IMR-90 (cell line): ENCODE measurements around the gene NMB. TPM values are rescaled to one million over a fixed set of nuclear protein-coding genes. Genes with fewer than 3 reads are reported as not detected.

Experiments
- ATAC-seq: fragments of 200-7000 bp; cut with Tn5 transposase; 2 replicates; pipeline ENCODE4 v1.9.1; 2020; ENCODE audit warnings: low read depth, mild to moderate bottlenecking, moderate library complexity
- BruUV-seq: library from RNA; stranded (reverse); fragments of 400-500 nt; replicated peaks from 2 replicates; lab custom pipeline; 2021; lab: Mats Ljungman, UMichigan
- CTCF ChIA-PET: fragments of 300-600 bp; formaldehyde crosslinking; extraction: SDS; loops from one replicate; lab custom pipeline; 2021; ENCODE audit warnings: antibody characterized with exemption; lab: Yijun Ruan, JAX
- POLR2A ChIA-PET: fragments of 300-600 bp; sonication (Branson Sonifier 250); formaldehyde crosslinking; loops from one replicate; lab custom pipeline; 2022; ENCODE audit warnings: antibody characterized with exemption; ENCODE audit not compliant: unreplicated experiment; lab: Charles Lee
- DNase-seq: peaks from one replicate; pipeline ENCODE4 v3.0.0; 2013
- H2AFZ ChIP-seq: replicated peaks from 2 replicates; pipeline ENCODE3; 2013; ENCODE audit warnings: low read length, mild to moderate bottlenecking; ENCODE audit not compliant: poor library complexity
- H2AK5ac ChIP-seq: 2 replicates; pipeline ENCODE4 v1.6.1; 2013; ENCODE audit warnings: low read depth, low read length, inconsistent platforms
- H2AK9ac ChIP-seq: replicated peaks from 2 replicates; pipeline ENCODE3; 2013; ENCODE audit warnings: mild to moderate bottlenecking, low read depth, low read length, moderate library complexity; ENCODE audit not compliant: poor library complexity
- H2BK120ac ChIP-seq: 2 replicates; pipeline ENCODE4 v1.6.1; 2013; ENCODE audit warnings: low read depth, low read length, inconsistent platforms
- H2BK15ac ChIP-seq: 3 replicates; pipeline ENCODE4 v1.6.1; 2013; ENCODE audit warnings: low read depth, low read length, inconsistent platforms
- H2BK20ac ChIP-seq: 2 replicates; pipeline ENCODE4 v1.6.1; 2013; ENCODE audit warnings: low read depth, mild to moderate bottlenecking, inconsistent platforms, low read length, moderate library complexity
- H2BK5ac ChIP-seq: 2 replicates; pipeline ENCODE4 v1.6.1; 2013; ENCODE audit warnings: mild to moderate bottlenecking, low read depth, low read length, inconsistent platforms; ENCODE audit not compliant: poor library complexity, severe bottlenecking
- H3K14ac ChIP-seq: replicated peaks from 2 replicates; pipeline ENCODE4 v1.6.1; 2013; ENCODE audit warnings: low read depth, low read length, inconsistent platforms
- H3K18ac ChIP-seq: 2 replicates; pipeline ENCODE4 v1.6.1; 2013; ENCODE audit warnings: low read depth, low read length, control low read depth
- H3K23ac ChIP-seq: 2 replicates; pipeline ENCODE4 v1.6.1; 2013; ENCODE audit warnings: low read depth, low read length, inconsistent platforms
- H3K27ac ChIP-seq: 2 replicates; pipeline ENCODE4 v1.5.1; 2013; ENCODE audit warnings: mild to moderate bottlenecking, control low read depth, low read length; ENCODE audit not compliant: insufficient read depth
- H3K27me3 ChIP-seq: 2 replicates; pipeline ENCODE4 v1.6.1; 2013; ENCODE audit warnings: low read length; ENCODE audit not compliant: control insufficient read depth, insufficient read depth
- H3K36me3 ChIP-seq: 2 replicates; pipeline ENCODE4 v1.6.1; 2013; ENCODE audit warnings: low read length, mixed read lengths; ENCODE audit not compliant: control insufficient read depth, insufficient read depth
- H3K4ac ChIP-seq: 2 replicates; pipeline ENCODE4 v1.6.1; 2013; ENCODE audit warnings: low read depth, low read length, inconsistent platforms
- H3K4me1 ChIP-seq: 2 replicates; pipeline ENCODE4 v1.6.1; 2013; ENCODE audit warnings: low read length, mixed read lengths; ENCODE audit not compliant: control insufficient read depth, insufficient read depth
- H3K4me2 ChIP-seq: 2 replicates; pipeline ENCODE4 v1.6.1; 2013; ENCODE audit warnings: low read depth, mild to moderate bottlenecking, control low read depth, low read length, moderate library complexity
- H3K4me3 ChIP-seq: 2 replicates; pipeline ENCODE4 v1.5.1; 2013; ENCODE audit warnings: low read depth, mild to moderate bottlenecking, control low read depth, low read length, moderate library complexity; ENCODE audit not compliant: insufficient read depth
- H3K56ac ChIP-seq: 2 replicates; pipeline ENCODE4 v1.6.1; 2013; ENCODE audit warnings: low read length, inconsistent platforms; ENCODE audit not compliant: insufficient read depth; ENCODE audit errors: extremely low read depth
- H3K79me1 ChIP-seq, 2 experiments: 2 replicates each; pipeline ENCODE4 v1.6.1; 2013; ENCODE audit warnings: low read length in 2 of 2, inconsistent platforms in 1 of 2, low read depth in 1 of 2
- H3K9ac ChIP-seq: 2 replicates; pipeline ENCODE4 v1.6.1; 2013; ENCODE audit warnings: low read depth, low read length, control low read depth
- H3K9me1 ChIP-seq: 2 replicates; pipeline ENCODE4 v1.6.1; 2013; ENCODE audit warnings: low read length, inconsistent platforms; ENCODE audit not compliant: insufficient read depth
- H3K9me3 ChIP-seq: 2 replicates; pipeline ENCODE4 v1.6.1; 2013; ENCODE audit warnings: low read length; ENCODE audit not compliant: control insufficient read depth, insufficient read depth
- H4K20me1 ChIP-seq: 2 replicates; pipeline ENCODE4 v1.6.1; 2013; ENCODE audit warnings: low read length, inconsistent platforms; ENCODE audit not compliant: insufficient read depth
- H4K5ac ChIP-seq: 2 replicates; pipeline ENCODE4 v1.6.1; 2013; ENCODE audit warnings: mild to moderate bottlenecking, low read depth, low read length, control low read depth
- H4K8ac ChIP-seq, 2 experiments: 2 replicates each; pipeline ENCODE4 v1.6.1; 2013; ENCODE audit warnings: low read depth in 2 of 2, low read length in 2 of 2, control low read depth in 1 of 2, inconsistent platforms in 1 of 2
- H4K91ac ChIP-seq: 2 replicates; pipeline ENCODE4 v1.6.1; 2013; ENCODE audit warnings: low read depth, low read length, inconsistent platforms; ENCODE audit not compliant: insufficient read depth
- BHLHE40 ChIP-seq: fragments of 150-350 bp; IDR thresholded peaks from 2 replicates; pipeline ENCODE4 v1.6.1; 2016; ENCODE audit warnings: mild to moderate bottlenecking, low read depth, low read length
- CEBPB ChIP-seq: IDR thresholded peaks from 2 replicates; pipeline ENCODE4 v1.6.1; 2012; ENCODE audit warnings: low read depth, low read length, improper control_type of control experiment
- CHD1 ChIP-seq: IDR thresholded peaks from 2 replicates; pipeline ENCODE4 v1.6.1; 2012; ENCODE audit warnings: low read depth, low read length, improper control_type of control experiment
- FOS ChIP-seq: fragments of 150-350 bp; IDR thresholded peaks from 2 replicates; pipeline ENCODE4 v1.6.1; 2016; ENCODE audit warnings: low read depth, low read length
- MAZ ChIP-seq: IDR thresholded peaks from 2 replicates; pipeline ENCODE4 v1.6.1; 2012; ENCODE audit warnings: low read depth, mild to moderate bottlenecking, low read length, improper control_type of control experiment, moderate library complexity, borderline replicate concordance
- POLR2A ChIP-seq: IDR thresholded peaks from 2 replicates; pipeline ENCODE4 v1.6.1; 2012; ENCODE audit warnings: mild to moderate bottlenecking, low read depth, low read length
- RAD21 ChIP-seq: IDR thresholded peaks from 2 replicates; pipeline ENCODE4 v1.6.1; 2012; ENCODE audit warnings: low read length, improper control_type of control experiment
- RCOR1 ChIP-seq: IDR thresholded peaks from 2 replicates; pipeline ENCODE4 v1.6.1; 2012; ENCODE audit warnings: mild to moderate bottlenecking, low read length, improper control_type of control experiment; ENCODE audit not compliant: insufficient replicate concordance
- RFX5 ChIP-seq: IDR thresholded peaks from 2 replicates; pipeline ENCODE4 v1.8.0; 2012; ENCODE audit warnings: low read depth, mild to moderate bottlenecking, low read length, moderate library complexity
- SMC3 ChIP-seq: fragments of 150-350 bp; IDR thresholded peaks from 2 replicates; pipeline ENCODE4 v1.6.1; 2016; ENCODE audit warnings: low read depth, mild to moderate bottlenecking, antibody characterized with exemption, low read length, moderate library complexity
- WGBS, 2 experiments: methylation state at CpG; one replicate each; pipeline versions ENCODE4 v1.1.5 to v1.1.7; 2013; ENCODE audit warnings: missing lambda C conversion rate in 2 of 2; ENCODE audit not compliant: insufficient read length in 1 of 2; ENCODE audit errors: extremely low coverage in 2 of 2; 5-methylcytosine and 5-hydroxymethylcytosine counted together
- dilution Hi-C: fragments of 300-500 bp; cut with HindIII; formaldehyde crosslinking; loops from one replicate; pipeline ENCODE4 v1.14.3; 2018; ENCODE audit warnings: low sequenced_read_pairs; ENCODE audit not compliant: unreplicated experiment
- in situ Hi-C: fragments of 300-500 bp; cut with MboI; formaldehyde crosslinking; loops from 3 replicates; pipeline ENCODE4 v1.14.3; 2019; ENCODE audit warnings: low sequenced_read_pairs, inconsistent platforms, mixed read lengths
- intact Hi-C: fragments of 100-400 bp; cut with micrococcal nuclease; formaldehyde crosslinking; loops from 2 replicates; pipeline ENCODE4 v1.10.0; 2022
- polyA plus RNA-seq, 3 experiments: library from polyadenylated mRNA; depleted of rRNA; stranded (reverse); fragments of >200 nt; gene quantifications; 2 replicates each; pipeline ENCODE4 v1.2.3, GENCODE V29; 2012; ENCODE audit warnings: low replicate concordance in 1 of 3
- total RNA-seq: library from RNA; depleted of rRNA; stranded (reverse); fragments of >200 nt; gene quantifications from 2 replicates; pipeline ENCODE4 v1.2.3, GENCODE V29; 2012
- TF ChIP-seq, protein P1 (sequence below): fragments of 150-350 bp; IDR thresholded peaks from 2 replicates; pipeline ENCODE4 v1.6.1; 2016; ENCODE audit warnings: low read depth, mild to moderate bottlenecking, low read length, moderate library complexity, borderline replicate concordance

NMB gene
- total and polyA plus RNA-seq, 2 of the 4 experiments (the other 2 are of a cell fraction) = 1.3 to 3.8 TPM

DNA sequence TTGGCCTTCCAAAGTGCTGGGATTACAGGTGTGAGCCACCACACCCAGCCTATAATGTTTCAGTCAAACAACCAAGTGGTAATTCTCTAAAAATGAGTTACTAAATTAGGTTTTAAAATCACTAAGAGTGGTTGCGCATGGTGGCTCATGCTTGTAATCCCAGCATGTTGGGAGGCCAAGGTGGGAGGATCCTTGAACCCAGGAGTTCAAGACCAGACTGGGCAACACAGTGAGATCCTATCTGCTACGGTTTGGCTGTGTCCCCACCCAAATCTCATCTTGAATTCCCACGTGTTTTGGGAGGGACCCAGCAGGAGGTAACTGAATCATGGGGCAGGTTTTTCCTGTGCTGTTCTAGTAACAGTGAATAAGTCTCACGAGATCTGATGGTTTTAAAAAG is 31.9 kb upstream of the NMB start:
- Histone ChIP-seq H3K23ac (no peak overlapping the region), H4K5ac (no peak overlapping the region), H3K4me1 (no peaks in the 10 kb centered on the region; the same call in 1 of the 2 replicates), H2BK15ac (no peak overlapping the region), H2BK120ac (no peak overlapping the region), H3K4me2 (no peak overlapping the region), H2AK9ac (peak overlapping the region; percentile 13), H3K4ac (no peak overlapping the region), H4K91ac (no peak overlapping the region), H3K79me1 (peaks cover 13 to 57% of the 10 kb centered on the region in 2 experiments), H4K20me1 (peaks cover 13% of the 10 kb centered on the region; the same call in 1 of the 2 replicates), H2BK20ac (no peak overlapping the region), H3K56ac (no peak overlapping the region), H4K8ac (no peak overlapping the region), H3K9ac (no peak overlapping the region), H3K18ac (no peak overlapping the region), H3K27me3 (no peaks in the 10 kb centered on the region), H3K36me3 (peaks cover 14% of the 10 kb centered on the region), H3K9me3 (no peaks in the 10 kb centered on the region), H3K9me1 (0 out of 2 replicates have a peak, but pooled peaks cover 3% of the 10 kb centered on the region), H3K14ac (no peak overlapping the region), H3K4me3 (no peak overlapping the region), H2AK5ac (no peak overlapping the region), H2AFZ (no peak overlapping the region), H3K27ac (no peak overlapping the region), H2BK5ac (no peak overlapping the region)
- no TSS peak for BruUV-seq
- no peak for TF ChIP-seq CEBPB
- TF ChIP-seq BHLHE40 = no peak
- TF ChIP-seq POLR2A = no peak
- TF ChIP-seq SMC3 = no peak
- no peak for TF ChIP-seq RCOR1
- TF ChIP-seq RAD21 = no peak
- TF ChIP-seq RFX5 = no peak
- no peak for TF ChIP-seq CHD1
- TF ChIP-seq, protein P1, sequence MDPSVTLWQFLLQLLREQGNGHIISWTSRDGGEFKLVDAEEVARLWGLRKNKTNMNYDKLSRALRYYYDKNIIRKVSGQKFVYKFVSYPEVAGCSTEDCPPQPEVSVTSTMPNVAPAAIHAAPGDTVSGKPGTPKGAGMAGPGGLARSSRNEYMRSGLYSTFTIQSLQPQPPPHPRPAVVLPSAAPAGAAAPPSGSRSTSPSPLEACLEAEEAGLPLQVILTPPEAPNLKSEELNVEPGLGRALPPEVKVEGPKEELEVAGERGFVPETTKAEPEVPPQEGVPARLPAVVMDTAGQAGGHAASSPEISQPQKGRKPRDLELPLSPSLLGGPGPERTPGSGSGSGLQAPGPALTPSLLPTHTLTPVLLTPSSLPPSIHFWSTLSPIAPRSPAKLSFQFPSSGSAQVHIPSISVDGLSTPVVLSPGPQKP = no peak
- no peak for TF ChIP-seq MAZ
- no peak for TF ChIP-seq FOS
- in situ Hi-C loops (no loop called here), dilution Hi-C loops (no loop called here), intact Hi-C loops (no loop called here)
- no CpG with 5 or more reads among the region's 4 CpGs for WGBS, 2 experiments
- DNase-seq (no peak), ATAC-seq (no peak)
- POLR2A ChIA-PET = no interaction called here
- CTCF ChIA-PET = no interaction called here
